ENCODE results near the gene TRPC4. TPM values are rescaled to one million over a fixed set of nuclear protein-coding genes. Genes with fewer than 3 reads are reported as not detected.

The TRPC4 gene
- total RNA-seq, 2 experiments from 2014 or later: not detected

- DNase-seq: no peak
- H3K36me3 Mint-ChIP-seq (ENCODE audit: low read depth): no peaks in the 10 kb centered on the region
- H3K4me3 Mint-ChIP-seq: no peak overlapping the region
- no peaks in the 10 kb centered on the region for H3K4me1 Mint-ChIP-seq
- no peak overlapping the region for H3K27ac Mint-ChIP-seq
- ChIA-PET CTCF (no interaction called here), POLR2A (no interaction called here)
- H3K27me3 Mint-ChIP-seq: no peaks in the 10 kb centered on the region
- no peaks in the 10 kb centered on the region for H3K9me3 Mint-ChIP-seq
Observed at GRCh38 chr13:37617173-37617572, 252.4 kb downstream of the TRPC4 start.

- CTCF ChIA-PET: no interaction called here
- Mint-ChIP-seq H3K36me3 (ENCODE audit: low read depth) (no peaks in the 10 kb centered on the region), H3K27me3 (no peaks in the 10 kb centered on the region), H3K27ac (no peak overlapping the region), H3K9me3 (no peaks in the 10 kb centered on the region), H3K4me1 (no peaks in the 10 kb centered on the region), H3K4me3 (no peak overlapping the region)
- POLR2A ChIA-PET: no interaction called here
- DNase-seq: no peak
Observed at GRCh38 chr13:37616131-37616530, 253.4 kb downstream of the TRPC4 start.

- ChIA-PET CTCF (no interaction called here), POLR2A (no interaction called here)
- no peak overlapping the region for H3K27ac Mint-ChIP-seq
- no peaks in the 10 kb centered on the region for H3K4me1 Mint-ChIP-seq
- no peaks in the 10 kb centered on the region for H3K36me3 Mint-ChIP-seq (ENCODE audit: low read depth)
- no peaks in the 10 kb centered on the region for H3K9me3 Mint-ChIP-seq
- no peak overlapping the region for H3K4me3 Mint-ChIP-seq
- DNase-seq: no peak
- no peaks in the 10 kb centered on the region for H3K27me3 Mint-ChIP-seq
Observed at GRCh38 chr13:37615276-37615675, 254.3 kb downstream of the TRPC4 start.

- no peaks in the 10 kb centered on the region for H3K9me3 Mint-ChIP-seq
- CTCF ChIA-PET: no interaction called here
- H3K27me3 Mint-ChIP-seq: no peaks in the 10 kb centered on the region
- POLR2A ChIA-PET: no interaction called here
- DNase-seq: no peak
- no peak overlapping the region for H3K27ac Mint-ChIP-seq
- no peak overlapping the region for H3K4me3 Mint-ChIP-seq
- H3K4me1 Mint-ChIP-seq: no peaks in the 10 kb centered on the region
- no peaks in the 10 kb centered on the region for H3K36me3 Mint-ChIP-seq (ENCODE audit: low read depth)
Observed at GRCh38 chr13:37613638-37614037, 255.9 kb downstream of the TRPC4 start.

GRCh38 chr13:37613236-37613635 is 256.3 kb downstream of the TRPC4 start:
- no peaks in the 10 kb centered on the region for H3K9me3 Mint-ChIP-seq
- POLR2A ChIA-PET: no interaction called here
- DNase-seq: no peak
- CTCF ChIA-PET: no interaction called here
- H3K27me3 Mint-ChIP-seq: no peaks in the 10 kb centered on the region
- H3K4me1 Mint-ChIP-seq: no peaks in the 10 kb centered on the region
- H3K27ac Mint-ChIP-seq: no peak overlapping the region
- H3K4me3 Mint-ChIP-seq: no peak overlapping the region
- no peaks in the 10 kb centered on the region for H3K36me3 Mint-ChIP-seq (ENCODE audit: low read depth)

GRCh38 chr13:37608750-37609339 is 260.7 kb downstream of the TRPC4 start:
- no peak for DNase-seq
- H3K27me3 Mint-ChIP-seq: no peaks in the 10 kb centered on the region
- H3K36me3 Mint-ChIP-seq (ENCODE audit: low read depth): no peaks in the 10 kb centered on the region
- no peak overlapping the region for H3K4me3 Mint-ChIP-seq
- H3K9me3 Mint-ChIP-seq: no peaks in the 10 kb centered on the region
- H3K27ac Mint-ChIP-seq: no peak overlapping the region
- no peaks in the 10 kb centered on the region for H3K4me1 Mint-ChIP-seq
- CTCF ChIA-PET: no interaction called here
- POLR2A ChIA-PET: no interaction called here

GRCh38 chr13:37602733-37603381 is 266.7 kb downstream of the TRPC4 start:
- H3K27me3 Mint-ChIP-seq: no peaks in the 10 kb centered on the region
- no peak overlapping the region for H3K4me3 Mint-ChIP-seq
- no peaks in the 10 kb centered on the region for H3K9me3 Mint-ChIP-seq
- no peaks in the 10 kb centered on the region for H3K4me1 Mint-ChIP-seq
- no peaks in the 10 kb centered on the region for H3K36me3 Mint-ChIP-seq (ENCODE audit: low read depth)
- H3K27ac Mint-ChIP-seq: no peak overlapping the region
- ChIA-PET CTCF (no interaction called here), POLR2A (no interaction called here)
- DNase-seq: no peak

- Mint-ChIP-seq H3K36me3 (ENCODE audit: low read depth) (no peaks in the 10 kb centered on the region), H3K4me1 (no peaks in the 10 kb centered on the region), H3K27me3 (no peaks in the 10 kb centered on the region), H3K4me3 (no peak overlapping the region), H3K27ac (no peak overlapping the region), H3K9me3 (no peaks in the 10 kb centered on the region)
- no peak for DNase-seq
- CTCF ChIA-PET: no interaction called here
- POLR2A ChIA-PET: no interaction called here
Observed at GRCh38 chr13:37601648-37602440, 267.7 kb downstream of the TRPC4 start.

- POLR2A ChIA-PET: no interaction called here
- DNase-seq: no peak
- Mint-ChIP-seq H3K9me3 (no peaks in the 10 kb centered on the region), H3K36me3 (ENCODE audit: low read depth) (no peaks in the 10 kb centered on the region), H3K4me1 (no peaks in the 10 kb centered on the region), H3K4me3 (no peak overlapping the region), H3K27ac (no peak overlapping the region), H3K27me3 (no peaks in the 10 kb centered on the region)
- CTCF ChIA-PET: no interaction called here
Observed at GRCh38 chr13:37599519-37599918, 270.1 kb downstream of the TRPC4 start.

- no peaks in the 10 kb centered on the region for H3K27me3 Mint-ChIP-seq
- POLR2A ChIA-PET: no interaction called here
- no peak for DNase-seq
- no peaks in the 10 kb centered on the region for H3K4me1 Mint-ChIP-seq
- CTCF ChIA-PET: no interaction called here
- H3K9me3 Mint-ChIP-seq: no peaks in the 10 kb centered on the region
- no peak within 1 kb of the TSS for H3K4me3 Mint-ChIP-seq
- no peaks in the 10 kb centered on the region for H3K36me3 Mint-ChIP-seq (ENCODE audit: low read depth)
- no peak within 1 kb of the TSS for H3K27ac Mint-ChIP-seq
Observed at GRCh38 chr13:37598597-37598996, 271.0 kb downstream of the TRPC4 start, which contains the start of gene POSTN. Gene POSTN (minus strand): TSS chr13:37598768. CDS start chr13:37598726, 42 bp downstream.

- DNase-seq: no peak
- no peaks in the 10 kb centered on the region for H3K36me3 Mint-ChIP-seq (ENCODE audit: low read depth)
- POLR2A ChIA-PET: no interaction called here
- no peaks in the 10 kb centered on the region for H3K9me3 Mint-ChIP-seq
- CTCF ChIA-PET: no interaction called here
- no peak overlapping the region for H3K27ac Mint-ChIP-seq
- H3K4me3 Mint-ChIP-seq: no peak overlapping the region
- H3K27me3 Mint-ChIP-seq: no peaks in the 10 kb centered on the region
- H3K4me1 Mint-ChIP-seq: no peaks in the 10 kb centered on the region
Observed at GRCh38 chr13:37597477-37598025, 272.0 kb downstream of the TRPC4 start.

GRCh38 chr13:37596805-37597204 is 272.8 kb downstream of the TRPC4 start:
- POLR2A ChIA-PET: interaction anchor here (0.6 kb wide), 1 partner anchor 520 kb away, joined by 4 read pairs; no protein-coding TSS in a partner anchor
- no peak overlapping the region for H3K4me3 Mint-ChIP-seq

GRCh38 chr13:37595162-37595561 is 274.4 kb downstream of the TRPC4 start:
- DNase-seq: no peak
- CTCF ChIA-PET: no interaction called here
- H3K36me3 Mint-ChIP-seq (ENCODE audit: low read depth): no peaks in the 10 kb centered on the region
- H3K27me3 Mint-ChIP-seq: no peaks in the 10 kb centered on the region
- H3K9me3 Mint-ChIP-seq: no peaks in the 10 kb centered on the region
- POLR2A ChIA-PET: no interaction called here
- H3K4me3 Mint-ChIP-seq: no peak overlapping the region
- H3K27ac Mint-ChIP-seq: no peak overlapping the region
- H3K4me1 Mint-ChIP-seq: no peaks in the 10 kb centered on the region

More at GRCh38 chr13:37596805-37597204, 272.8 kb downstream of the TRPC4 start:
- CTCF ChIA-PET: no interaction called here
- Mint-ChIP-seq H3K27ac (no peak overlapping the region), H3K36me3 (ENCODE audit: low read depth) (no peaks in the 10 kb centered on the region), H3K27me3 (no peaks in the 10 kb centered on the region), H3K4me1 (no peaks in the 10 kb centered on the region), H3K9me3 (no peaks in the 10 kb centered on the region)
- no peak for DNase-seq
